Stimulated activated naive CD4-positive, alpha-beta T cell treated with Interleukin-2 at 50 U/mL for 16 hours (primary cell): ENCODE results near the gene SPN.
"Not testable (repeated sequence)": the region's sequence is repeated elsewhere in the genome, so short reads cannot be mapped to it uniquely, and the experiment has no call there.

Experiments
- DNase-seq: peaks from one replicate; lab custom pipeline; 2025; lab: John Stamatoyannopoulos, UW

SPN gene

DNA sequence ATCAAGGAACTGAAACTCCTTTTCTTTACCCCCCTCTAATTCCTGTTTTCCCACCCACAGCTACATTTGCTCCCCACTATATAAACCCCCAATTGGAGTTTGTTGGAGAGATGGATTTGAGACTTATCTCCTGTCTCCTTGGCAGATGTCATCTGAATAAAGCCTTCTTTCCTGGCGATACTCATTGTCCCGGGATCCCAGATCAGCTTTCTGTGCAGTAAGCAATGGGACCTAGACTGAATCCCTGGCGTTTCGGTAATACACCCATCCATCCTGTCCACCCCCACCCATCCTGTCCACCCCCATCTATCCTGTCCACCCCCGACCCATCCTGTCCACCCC, 38.1 kb downstream of the SPN start:
- no peak for DNase-seq

DNA sequence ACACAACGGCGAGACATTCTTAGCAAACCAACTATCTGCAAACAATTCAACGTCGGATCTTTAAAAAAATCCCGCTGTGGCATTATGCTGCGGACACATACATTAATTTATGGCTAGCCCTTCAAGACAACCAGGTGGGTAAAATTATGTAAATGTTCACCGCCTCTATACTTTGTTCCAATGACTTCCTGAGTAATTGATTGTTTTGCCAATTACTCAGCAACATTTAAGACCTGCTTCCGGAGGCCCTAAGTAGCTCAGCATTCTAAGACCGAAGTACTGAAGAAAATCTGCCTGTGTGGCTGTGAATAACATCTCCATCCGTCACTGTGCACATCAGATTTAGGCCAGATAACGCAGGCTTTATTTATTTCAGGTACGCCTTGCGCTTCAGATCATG, 39.2 kb downstream of the SPN start:
- DNase-seq, result no peak

DNA sequence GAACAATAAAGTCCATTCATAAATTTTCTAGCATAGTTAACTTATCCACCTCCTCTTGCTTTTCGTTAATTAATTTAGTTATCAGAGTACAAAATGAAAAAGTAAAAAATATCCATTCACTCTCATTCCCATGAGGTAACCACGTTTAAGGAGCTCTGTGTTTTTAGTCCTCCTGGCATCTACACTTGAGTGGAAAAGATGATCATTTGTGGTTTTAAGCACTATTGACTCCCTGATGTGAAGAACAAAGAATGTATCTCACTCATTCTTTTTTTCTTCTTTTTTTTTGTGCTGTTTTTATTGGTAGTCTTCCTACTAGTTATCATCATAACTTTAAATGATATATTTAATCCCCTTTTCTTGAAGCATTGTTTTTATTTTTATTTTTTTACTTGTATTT, 42.0 kb downstream of the SPN start:
- DNase-seq, result no peak

DNA sequence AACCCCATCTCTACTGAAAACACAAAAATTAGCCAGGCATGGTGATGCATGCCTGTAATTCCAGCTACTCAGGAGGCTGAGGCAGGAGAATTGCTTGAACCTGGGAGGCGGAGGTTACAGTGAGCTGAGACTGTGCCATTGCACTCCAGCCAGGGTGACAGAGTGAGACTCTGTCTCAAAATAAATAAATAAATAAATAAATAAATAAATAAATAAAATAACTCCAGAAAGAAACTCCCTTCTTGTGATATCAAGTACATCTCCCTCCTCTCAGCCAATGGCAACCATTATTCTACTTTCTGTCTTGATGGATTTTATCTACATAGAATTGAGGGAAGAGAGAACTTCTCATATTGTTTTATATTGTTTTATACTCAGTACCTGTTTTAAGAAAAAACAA, 44.1 kb downstream of the SPN start:
- not testable (repeated sequence) for DNase-seq

DNA sequence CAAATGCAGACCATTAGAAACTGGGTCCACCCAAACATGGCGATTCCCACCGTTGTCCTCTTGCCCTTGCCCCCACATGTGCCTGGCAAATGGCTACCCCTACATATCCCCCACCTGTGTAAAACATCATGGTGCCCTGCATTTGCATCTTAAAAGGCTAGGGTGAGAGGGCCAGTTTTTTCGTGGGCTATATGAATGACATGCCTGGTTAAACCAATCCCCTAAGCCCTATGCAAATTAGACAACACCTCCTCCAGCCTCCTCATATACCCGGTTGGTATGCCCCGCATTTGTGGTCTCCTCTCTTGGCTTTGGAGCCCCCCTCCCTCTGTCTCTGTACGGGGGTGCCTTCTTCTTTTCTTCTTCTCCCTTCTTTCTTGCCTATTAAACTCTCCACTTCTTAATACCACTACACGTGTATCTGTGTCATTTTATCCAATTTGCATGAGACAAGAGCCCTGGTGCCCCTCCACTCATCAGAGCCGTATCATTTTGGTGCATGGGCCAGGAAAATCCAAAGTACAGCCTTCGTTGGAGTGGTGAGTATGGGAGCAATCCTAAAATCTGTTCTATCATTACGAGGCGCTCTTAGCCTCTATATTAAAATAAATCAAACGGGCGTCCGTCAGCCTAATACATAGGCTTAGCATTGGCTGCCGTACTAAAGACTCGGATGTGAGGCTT, 46.0 kb downstream of the SPN start:
- no peak for DNase-seq

DNA sequence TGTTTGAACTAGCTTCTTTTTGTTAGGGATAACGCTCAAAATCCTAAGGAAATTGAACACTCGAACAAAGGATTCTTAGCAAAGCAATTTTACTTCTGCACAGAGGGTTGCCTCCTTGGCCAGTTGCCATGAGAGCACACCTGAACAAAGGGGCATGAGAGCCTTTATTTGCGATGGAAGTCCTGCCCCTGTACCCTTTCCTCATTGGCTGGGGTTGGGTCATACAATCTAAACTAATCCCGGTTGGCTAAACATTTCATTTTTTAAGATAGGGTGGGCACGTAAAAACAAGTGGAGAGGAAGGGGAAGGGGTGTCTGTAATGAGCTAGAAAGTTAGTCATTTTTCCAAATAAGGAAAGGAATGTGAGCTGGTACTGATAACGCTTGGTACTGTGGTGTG, 46.6 kb downstream of the SPN start:
- not testable (repeated sequence) for DNase-seq

DNA sequence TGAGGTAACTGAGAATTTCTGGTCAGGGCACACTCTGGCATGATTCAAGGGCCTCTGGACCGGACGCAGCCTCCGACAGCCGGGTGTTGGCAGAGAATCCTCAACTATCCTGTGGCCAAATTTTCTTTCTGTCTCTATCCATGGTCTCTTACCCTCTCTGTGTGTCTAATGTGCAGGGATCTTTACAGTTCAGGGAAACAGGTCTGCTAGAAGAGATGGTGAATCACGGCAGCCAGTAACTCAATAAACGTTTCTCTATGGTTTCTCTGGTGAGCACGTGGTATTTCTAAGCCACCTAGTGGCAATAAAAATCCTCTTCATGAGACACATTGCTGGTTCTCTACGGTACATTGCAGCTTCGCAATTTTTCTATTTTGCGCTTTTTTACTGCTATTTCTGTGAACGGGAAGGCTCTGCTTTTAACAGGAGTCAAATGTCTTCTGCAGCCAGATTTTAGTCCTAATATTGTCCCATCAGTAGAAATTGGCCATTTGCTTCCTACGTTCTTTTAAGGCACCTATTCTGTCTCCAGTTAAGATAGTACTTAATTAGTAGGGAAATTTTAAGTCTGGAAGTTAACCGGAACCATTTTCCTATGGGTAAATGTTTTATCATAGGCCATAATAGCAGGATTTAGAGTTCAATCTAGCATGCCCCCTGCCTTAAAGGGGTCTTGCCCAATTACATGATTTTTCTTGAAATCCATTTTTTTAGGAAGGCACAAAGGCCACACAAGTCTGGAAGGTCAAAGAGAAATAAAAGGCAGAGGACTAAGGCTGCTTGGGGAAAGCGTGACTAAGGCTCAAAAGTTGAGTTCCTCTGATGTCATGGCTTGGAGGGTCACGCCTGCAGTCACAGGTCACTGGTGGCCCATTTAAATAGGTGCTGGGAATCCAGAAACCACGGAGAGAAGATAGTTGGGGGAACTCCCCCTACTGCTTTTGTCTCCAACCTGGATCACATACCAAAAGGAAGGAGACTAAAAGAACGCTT, 47.5 kb downstream of the SPN start:
- peak; percentile 6 for DNase-seq

DNA sequence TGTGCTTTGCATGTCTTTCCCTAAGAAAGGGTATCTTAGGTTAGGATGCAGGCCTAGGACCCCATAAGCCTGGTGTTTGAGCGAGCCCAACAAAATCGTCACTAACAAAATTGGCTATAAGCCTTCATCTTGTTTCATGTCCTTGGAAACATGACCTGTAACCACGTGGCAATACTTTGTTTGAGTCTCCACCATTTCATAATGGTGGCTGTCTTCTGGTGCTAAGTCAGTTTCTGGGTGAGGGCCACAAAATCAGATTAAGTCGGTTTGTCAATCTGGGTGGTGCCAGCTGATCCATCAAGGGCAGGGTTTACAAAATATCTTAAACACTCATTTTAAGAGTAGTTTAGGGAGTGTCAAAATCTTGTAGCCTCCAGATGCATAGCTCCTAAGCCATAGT, 49.8 kb downstream of the SPN start:
- DNase-seq, result no peak

DNA sequence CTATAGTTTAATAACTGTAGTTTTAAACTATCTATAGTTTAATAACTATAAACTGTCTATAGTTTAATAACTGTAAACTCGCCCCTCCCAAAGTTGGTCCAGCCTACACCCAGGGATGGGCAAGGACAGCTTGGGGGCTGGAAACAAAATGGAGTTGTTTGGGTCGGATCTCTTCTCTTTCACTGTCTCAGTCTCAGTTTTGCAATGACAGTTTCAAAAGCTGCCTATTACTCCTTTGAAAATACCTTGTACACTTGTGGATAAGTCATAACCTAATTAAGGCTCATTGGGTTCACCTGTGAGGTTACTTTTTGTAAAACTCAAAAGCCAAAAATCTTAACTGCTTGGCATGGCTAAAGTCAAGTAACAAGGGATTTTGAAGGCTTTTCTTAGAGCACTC, 51.3 kb downstream of the SPN start:
- no peak for DNase-seq

DNA sequence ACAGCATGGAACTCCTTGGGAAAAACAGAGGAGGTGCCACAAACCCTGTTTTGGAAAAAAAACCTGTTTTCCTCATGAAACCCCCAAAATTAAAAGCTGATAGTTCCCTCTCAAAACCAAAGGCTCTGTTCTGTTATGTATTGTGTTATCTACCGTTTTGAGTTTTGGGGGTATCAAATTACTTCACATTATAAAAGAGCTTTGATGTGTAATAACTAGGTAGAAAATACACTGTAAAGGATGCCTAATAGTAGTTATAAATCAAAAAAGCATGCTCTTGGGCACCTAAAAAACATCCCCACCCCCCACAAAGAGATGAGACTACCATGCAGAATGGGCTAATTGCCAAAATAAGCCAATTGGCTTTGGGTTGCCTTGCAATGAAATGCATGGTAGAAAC, 51.9 kb downstream of the SPN start:
- DNase-seq, result no peak

DNA sequence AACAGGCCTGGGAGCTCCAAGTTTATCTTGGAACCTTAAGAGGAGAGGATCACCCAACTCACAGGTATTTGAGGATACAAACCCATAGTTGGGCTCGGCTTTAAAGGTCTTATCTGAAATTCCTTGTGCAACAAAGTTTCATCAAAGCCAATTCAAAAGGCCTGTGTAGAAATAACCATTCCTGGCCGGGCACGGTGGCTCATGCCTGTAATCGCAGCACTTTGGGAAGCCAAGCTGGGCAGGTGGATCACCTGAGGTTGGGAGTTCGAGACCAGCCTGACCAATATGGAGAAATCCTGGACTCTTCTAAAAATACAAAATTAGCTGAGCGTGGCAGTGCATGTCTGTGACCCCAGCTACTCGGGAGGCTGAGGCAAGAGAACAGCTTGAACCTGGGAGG, 54.1 kb downstream of the SPN start:
- DNase-seq, result no peak

DNA sequence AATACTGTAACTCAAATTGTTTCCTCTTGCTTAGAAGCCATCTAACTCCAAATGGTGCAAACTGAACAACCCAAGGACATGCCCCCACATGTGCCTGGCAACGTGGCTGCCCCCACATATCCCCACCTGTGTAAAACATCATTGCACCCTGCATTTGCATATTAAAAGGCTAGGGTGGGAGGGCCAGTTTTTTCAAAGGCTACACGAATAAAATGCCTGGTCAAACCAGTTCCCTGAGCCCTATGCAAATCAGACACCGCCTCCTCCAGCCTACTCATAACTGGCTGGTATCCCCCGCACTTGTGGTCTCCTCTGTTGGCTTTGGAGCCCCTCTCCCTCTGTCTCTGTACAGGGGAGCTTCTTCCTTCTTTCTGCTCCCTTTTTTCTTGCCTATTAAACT, 56.0 kb downstream of the SPN start:
- no peak for DNase-seq
